ENCODE data around the gene SLC25A21.

The SLC25A21 gene

GRCh38 chr14:36658123-36659009 is 514.0 kb downstream of the SLC25A21 start:
- no peak for DNase-seq

- DNase-seq, result no peak
Observed at GRCh38 chr14:36657399-36658122, 514.8 kb downstream of the SLC25A21 start.

DNA sequence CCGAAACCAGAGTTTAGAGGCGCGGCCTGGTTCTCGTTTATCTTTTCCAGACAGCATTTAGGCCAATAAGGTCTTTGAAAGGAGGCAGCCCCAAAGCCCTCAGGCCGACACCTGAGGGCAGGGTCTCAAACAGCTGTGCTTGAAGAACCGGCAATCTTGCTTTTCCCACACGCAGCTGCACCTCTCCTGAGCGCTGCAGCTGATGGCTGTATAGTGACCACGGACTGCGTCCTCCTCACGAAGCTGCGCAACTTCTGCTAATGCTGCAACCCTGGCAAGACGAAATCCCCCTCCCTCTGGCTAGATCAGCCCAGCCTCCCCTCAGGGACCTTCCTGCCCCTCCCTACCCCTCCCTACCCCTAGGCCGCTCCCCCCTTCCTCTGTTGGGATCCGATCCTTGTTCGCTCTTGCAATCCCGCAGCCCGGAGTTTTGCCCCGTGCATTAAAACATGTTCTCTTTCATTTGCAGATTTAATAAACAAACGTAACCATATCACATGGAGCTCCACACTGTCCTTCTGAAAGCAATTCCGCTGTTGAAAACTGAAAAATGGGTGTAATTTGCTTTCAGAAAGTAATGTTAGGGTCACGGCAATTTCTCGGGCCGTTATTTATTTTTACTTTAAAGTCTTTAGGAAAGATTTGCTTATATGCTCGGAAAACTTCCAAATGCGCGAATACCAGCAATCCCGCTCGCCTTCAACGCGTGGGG is 515.6 kb downstream of the SLC25A21 start:
- no peak for DNase-seq

DNA sequence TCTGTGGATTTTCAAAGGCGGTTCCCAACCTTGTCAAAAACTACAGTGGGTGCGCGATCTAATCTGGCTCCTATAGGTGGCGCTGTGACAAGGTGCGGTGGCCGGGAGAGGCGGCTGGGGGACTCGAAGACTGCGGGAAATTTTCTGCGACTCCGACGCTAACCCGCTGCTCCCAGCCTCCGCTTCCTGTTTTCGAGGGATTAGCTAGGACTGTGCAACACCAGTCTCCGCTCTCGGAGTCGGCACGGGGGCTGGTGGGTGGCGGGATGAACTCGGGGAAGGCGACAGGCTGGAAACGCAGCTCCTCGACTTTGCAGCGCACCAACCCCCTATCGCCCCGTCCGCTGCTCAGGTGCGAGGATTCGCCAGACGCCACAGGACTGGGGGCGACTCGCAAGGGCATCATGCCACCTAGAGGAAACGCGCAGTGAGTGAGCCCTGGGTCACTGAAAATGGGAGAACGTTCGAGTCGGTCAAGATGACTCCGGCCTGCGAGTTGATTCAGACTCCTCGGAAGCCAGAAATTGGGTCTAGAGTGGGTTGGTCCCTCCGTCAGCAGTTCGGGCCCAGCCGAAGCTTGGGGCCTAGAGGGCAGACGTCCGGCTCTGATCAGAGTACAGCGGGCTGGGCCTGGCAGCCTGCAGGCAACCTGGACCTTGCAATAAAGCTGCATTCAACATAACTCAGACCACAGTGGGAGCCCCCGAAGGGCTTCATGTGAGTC is 516.3 kb downstream of the SLC25A21 start:
- no peak for DNase-seq

DNA sequence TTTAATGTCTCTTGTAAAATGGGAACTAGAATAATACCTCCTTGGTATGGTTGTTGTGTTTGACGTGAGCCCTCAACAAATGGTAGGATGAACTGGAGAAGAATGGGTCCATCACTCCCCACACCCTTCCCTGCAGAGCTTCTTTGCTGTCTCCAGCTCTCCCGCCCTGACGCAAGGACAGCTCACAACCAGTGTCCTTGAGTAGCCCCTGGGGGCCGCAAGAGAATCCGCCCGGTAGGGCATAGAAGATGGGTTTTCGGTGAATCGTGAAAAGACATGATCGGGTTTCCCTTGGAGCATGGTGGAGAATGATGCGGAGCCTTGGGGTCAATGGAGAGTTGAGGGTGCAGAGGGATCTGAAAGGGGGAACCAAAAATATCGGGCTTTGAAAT is 516.8 kb downstream of the SLC25A21 start:
- DNase-seq, result no peak

GRCh38 chr14:36654794-36655381 is 517.5 kb downstream of the SLC25A21 start:
- DNase-seq, result no peak

DNA sequence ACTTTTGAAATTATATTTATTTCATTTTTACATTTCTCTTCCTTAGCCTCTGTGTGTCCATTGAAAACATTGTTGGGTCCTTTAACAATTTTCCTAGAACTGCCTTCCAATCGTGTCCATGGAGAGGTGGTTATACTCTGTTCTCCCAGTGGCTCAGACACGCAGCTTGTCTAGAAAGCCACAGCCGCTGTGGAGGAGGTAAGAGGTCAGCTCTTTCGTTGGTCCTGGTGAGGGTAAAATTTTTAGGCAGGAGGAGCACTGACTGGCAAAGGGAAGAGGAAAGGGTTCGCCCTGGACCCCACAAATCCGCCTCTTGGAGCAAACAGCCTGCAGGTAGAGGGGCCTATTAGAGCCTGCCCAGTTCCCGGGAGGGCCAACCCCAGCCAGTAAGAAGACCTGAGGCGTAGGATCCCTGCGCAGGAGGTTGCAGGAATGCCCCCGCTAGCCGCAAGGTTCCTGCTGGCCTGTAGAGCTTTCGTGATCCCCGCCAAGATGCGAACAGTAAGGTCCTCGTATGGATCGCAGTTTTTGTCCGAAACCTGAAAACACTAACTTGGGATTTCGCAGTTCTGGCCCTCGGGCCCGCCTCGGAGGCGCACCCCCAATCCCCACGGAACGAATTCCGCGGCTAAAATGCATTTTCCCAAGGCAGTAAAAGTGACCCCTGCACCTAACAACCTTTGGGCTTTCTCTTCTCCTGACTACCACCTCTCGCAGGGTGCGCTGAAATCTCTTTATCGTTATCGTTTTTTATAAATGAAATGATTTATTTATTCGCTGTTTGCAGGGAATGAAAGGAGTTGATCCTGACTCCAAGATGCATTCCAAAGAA is 518.2 kb downstream of the SLC25A21 start:
- no peak for DNase-seq

GRCh38 chr14:36653413-36653812 is 519.0 kb downstream of the SLC25A21 start:
- no peak for DNase-seq

DNA sequence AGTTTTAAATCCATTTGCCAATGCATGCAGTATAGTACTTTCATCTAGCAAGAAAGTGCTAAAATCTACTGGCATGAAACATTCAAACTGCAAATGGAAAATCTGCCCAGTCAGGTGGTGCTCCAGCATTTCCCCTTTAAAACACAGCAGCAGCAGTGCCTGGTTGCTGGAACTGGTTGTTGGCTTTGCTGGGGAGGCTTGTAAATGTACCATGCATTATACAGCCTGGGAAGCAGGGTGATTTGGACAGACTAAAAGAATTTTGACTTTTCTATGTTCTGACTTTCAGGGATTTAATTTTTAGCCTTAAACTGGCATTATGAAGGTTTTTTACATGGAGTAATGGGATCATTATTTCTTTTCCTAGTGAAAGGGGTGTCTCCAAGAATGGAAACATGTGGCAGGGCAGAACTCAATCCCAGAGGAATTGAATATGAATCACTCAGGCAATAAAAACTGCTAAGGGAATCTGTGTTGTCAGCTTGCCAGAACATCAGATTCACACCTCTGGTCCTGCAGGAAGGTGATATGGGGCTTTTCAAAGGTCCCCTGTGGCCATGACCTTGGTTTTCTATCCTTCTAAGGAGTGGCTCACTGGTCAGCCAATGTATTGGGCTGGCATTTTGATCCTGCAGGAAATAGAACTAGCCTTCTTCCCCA is 519.7 kb downstream of the SLC25A21 start:
- no peak for DNase-seq

DNA sequence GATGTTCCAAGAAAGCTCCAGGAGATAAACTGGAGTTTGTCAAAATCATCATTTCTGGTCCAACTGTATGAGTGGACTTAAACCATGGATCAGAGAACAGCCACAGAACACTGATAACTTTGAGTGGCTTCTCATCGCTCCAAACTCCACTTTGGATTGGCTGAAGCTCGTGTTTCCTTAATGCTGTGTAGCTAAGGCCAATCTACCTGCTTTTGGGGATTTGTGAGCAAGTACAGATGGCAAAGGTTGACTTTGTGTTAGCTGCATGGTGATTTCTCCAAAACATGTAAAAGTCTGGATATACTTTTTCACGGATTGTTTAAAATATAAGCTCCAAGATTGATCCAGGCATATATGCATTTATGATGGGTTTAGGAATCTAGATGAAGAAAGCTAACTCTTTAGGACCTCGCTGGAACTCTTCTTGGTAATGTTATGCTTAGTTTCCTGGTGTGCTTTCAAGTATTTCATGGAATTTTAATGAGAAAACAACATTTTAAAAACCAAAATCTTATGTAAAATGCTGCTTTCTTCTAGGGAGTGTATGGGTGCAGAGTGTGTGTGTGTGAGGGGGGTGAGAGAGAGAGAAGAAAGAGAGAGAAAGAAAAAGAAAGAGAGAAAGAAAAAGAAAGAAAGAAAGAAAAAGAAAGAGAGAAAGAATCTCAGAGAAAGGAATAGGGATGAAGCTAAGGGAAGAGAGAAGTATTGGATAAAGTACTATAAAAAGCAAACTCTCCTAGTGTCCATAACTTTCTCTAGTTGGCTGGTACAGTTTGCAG is 522.3 kb downstream of the SLC25A21 start:
- no peak for DNase-seq

DNA sequence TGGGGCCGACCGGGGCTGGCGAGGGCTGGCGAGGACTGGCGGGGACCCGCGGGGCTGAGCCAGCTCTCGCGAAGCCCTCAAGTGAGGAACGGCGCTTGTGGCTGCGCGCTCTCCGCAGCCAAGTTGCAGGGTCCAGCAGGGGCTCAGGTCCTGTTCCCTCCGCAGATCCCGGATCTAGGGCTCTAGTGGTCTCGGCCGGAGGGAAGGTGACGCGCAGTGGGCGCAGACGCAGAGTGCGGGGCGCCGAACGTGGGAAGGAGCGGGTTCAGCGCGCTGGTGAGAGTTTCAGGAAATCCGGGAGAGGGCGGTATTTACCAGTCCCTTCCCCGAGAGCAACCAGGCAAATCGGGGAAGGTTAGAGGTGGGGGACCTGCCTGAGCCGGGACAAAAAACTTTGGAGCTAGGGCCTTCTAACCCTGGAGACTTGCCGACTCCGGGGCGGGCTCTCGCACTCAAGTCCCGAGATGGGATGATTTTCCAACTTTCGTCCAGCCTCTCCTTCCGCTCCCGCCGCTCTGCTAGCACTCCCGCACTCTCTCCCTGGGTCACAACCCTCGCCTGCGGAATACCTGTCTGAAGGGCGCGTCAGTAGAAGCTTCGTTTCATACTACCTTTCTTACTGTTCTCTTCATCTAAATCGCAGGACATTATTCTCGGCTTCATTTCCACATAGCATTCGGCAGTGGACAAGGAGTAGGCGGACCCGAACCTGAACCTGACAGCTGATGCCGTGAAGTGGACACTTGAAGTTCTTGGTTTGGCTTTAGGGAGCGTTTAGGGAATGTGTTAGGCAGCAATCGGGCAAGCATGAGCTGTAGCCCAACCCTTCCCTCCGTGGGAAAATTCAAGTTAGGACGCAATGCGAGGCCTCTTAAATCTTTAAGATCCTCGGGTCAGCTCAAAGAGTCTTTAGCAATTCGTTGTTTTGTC is 524.3 kb downstream of the SLC25A21 start:
- DNase-seq, result peak; percentile 15

DNA sequence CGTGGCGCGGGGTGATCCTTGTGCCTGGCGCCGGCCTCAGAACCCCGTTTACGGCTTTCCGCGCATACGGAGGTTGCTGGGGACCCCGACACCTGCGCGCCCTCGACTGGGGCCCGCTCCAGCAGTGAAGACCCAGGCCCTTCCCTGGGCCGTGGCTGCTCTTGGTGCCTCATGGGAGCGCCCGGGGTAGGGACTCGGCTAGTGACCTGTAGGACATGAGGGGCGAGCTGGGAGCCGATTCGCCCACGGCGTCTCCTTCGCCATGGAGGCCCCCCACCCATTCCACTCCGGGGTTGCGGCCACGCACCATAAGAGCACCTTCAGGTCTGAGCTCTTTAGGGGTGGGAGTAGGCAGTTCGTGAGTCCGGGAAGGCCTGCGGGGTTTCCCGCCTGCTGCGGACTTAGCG is 525.0 kb downstream of the SLC25A21 start:
- DNase-seq, result no peak

DNA sequence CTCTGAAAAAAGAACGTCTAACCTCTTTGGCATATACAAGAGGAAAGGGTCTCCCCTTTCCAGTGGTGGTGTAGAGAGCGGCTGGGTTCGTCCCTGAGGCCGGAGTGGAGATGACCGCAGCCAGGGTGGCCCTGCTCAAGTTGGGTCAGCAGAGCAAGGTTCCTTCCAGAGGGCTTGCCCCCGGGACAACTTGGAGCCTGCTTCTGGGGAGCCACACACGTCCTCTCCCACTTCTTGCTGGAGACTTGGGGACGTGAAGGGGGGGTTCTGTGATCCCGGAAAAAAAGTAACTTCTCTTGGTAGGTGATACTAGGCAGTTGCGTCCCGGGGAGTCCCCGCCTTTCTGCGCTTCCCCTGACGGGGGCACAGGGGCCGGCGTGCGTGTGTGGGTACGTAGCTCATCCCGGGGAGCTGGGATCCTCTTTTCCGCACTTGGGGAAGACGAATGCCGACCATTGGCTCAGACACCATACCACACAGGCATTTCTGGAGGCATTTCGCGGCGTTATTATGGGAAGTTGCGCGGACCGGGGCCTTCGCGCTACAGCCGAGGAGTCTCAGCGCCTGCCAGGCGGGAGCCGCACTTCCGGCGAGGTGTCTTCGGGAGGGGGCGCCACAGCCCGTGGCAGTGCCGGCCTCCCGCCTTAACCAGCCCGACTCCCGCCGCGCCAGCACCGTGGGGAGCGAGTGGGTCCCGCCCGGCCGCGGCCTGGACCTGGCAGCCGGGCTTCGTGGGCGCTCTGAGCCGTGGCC is 525.6 kb downstream of the SLC25A21 start:
- DNase-seq, result no peak

- no peak for DNase-seq
Observed at GRCh38 chr14:36633580-36633979, 538.8 kb downstream of the SLC25A21 start.
